Measurements from ENCODE around the gene FTCD.
"Not testable (repeated sequence)": the region's sequence is repeated elsewhere in the genome, so short reads cannot be mapped to it uniquely, and the experiment has no call there.

FTCD gene

GRCh38 chr21:46151989-46152926, 3.1 kb downstream of the FTCD start:
- no peaks in the 10 kb centered on the region for H3K27me3 ChIP-seq (ENCODE audit: control insufficient read depth, insufficient read depth, low read length)
- H3K9ac ChIP-seq (ENCODE audit: low read length), result no peak overlapping the region
- no peaks in the 10 kb centered on the region for H3K4me1 ChIP-seq (ENCODE audit: control insufficient read depth, insufficient read depth, low read length)
- H3K36me3 ChIP-seq (ENCODE audit: control insufficient read depth, insufficient read depth, low read length), result no peaks in the 10 kb centered on the region
- no peak overlapping the region for H3K4me3 ChIP-seq (ENCODE audit: low read length)
- H3K27ac ChIP-seq (ENCODE audit: low read depth, low read length), result no peak overlapping the region

DNA sequence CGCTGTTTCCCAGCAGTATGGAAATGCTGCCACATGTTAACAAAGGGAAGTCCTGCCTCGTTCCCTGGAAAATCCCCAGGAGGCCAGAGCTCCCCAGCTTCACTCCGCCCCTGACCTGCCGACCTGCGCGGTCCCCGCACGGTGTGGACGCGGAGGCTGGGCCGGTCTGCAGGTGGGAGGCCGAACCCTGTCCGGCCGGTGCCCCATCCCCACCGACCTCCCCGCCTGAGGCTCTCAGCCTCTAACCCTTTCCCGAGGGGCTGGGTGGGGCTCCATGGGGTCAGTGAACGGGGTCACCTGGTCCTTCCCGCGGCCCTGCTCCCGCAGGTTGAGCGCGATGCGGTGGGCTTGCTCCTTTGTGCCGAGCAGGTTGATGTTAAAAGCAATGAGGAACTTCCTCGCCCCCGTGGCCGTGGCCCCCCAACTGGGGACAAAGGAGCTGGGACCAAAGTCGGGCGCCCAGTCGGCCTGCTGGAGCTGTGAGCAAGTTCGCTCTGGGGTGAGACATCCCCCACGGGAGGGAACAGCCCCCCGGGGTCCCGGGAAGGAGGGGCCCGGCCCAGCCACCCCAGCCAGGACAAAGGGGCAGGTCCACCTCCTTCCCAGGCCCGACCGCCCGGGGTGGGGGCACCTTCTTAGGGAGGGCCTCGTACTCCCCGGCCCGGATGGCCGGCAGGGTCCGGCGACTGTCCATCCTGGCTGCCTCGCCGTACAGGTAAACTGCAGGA, 4.0 kb downstream of the FTCD start:
- Histone ChIP-seq H3K36me3 (ENCODE audit: control insufficient read depth, insufficient read depth, low read length) (no peaks in the 10 kb centered on the region), H3K27ac (ENCODE audit: low read depth, low read length) (no peak overlapping the region), H3K4me1 (ENCODE audit: control insufficient read depth, insufficient read depth, low read length) (no peaks in the 10 kb centered on the region), H3K27me3 (ENCODE audit: control insufficient read depth, insufficient read depth, low read length) (no peaks in the 10 kb centered on the region), H3K4me3 (ENCODE audit: low read length) (no peak overlapping the region), H3K9ac (ENCODE audit: low read length) (no peak overlapping the region)

DNA sequence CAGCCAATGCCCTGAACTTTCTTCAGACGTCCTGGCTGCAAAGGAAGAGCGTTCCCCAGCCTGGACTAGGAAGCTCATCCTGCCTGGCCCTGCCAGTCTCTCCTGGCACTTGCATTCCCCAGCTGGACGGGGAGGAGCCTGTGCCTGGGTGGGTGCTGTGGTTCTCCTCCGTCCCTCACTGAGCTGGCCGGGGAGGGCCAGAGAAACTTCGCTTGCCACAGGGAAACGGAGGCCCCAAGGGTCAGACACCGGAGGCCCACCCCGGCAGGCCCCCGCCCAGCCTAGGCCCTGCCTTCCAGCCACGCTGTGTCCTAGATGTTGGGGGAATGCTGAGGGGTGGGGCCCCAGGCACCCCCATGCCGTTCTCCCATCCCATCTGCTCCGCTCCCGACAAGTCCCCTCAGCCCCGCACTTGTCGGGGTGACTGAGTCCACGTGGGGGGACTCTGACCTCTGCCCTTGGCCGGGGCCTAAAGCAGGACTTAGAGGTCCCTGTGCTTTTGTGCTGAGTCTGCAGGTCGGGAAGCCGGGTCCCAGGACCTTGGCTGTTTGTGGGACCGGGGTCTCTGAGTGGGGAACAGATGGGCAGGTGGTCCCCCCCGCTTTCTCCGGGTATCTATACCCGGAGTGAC, 4.8 kb downstream of the FTCD start:
- no peak overlapping the region for H3K27ac ChIP-seq (ENCODE audit: low read depth, low read length)
- H3K9ac ChIP-seq (ENCODE audit: low read length), result no peak overlapping the region
- no peak overlapping the region for H3K4me3 ChIP-seq (ENCODE audit: low read length)
- no peaks in the 10 kb centered on the region for H3K4me1 ChIP-seq (ENCODE audit: control insufficient read depth, insufficient read depth, low read length)
- no peaks in the 10 kb centered on the region for H3K27me3 ChIP-seq (ENCODE audit: control insufficient read depth, insufficient read depth, low read length)
- no peaks in the 10 kb centered on the region for H3K36me3 ChIP-seq (ENCODE audit: control insufficient read depth, insufficient read depth, low read length)

GRCh38 chr21:46150073-46150472, 5.3 kb downstream of the FTCD start:
- Histone ChIP-seq H3K27ac (ENCODE audit: low read depth, low read length) (no peak overlapping the region), H3K27me3 (ENCODE audit: control insufficient read depth, insufficient read depth, low read length) (no peaks in the 10 kb centered on the region), H3K9ac (ENCODE audit: low read length) (no peak overlapping the region), H3K4me3 (ENCODE audit: low read length) (no peak overlapping the region), H3K36me3 (ENCODE audit: control insufficient read depth, insufficient read depth, low read length) (no peaks in the 10 kb centered on the region), H3K4me1 (ENCODE audit: control insufficient read depth, insufficient read depth, low read length) (no peaks in the 10 kb centered on the region)

- Histone ChIP-seq H3K36me3 (ENCODE audit: control insufficient read depth, insufficient read depth, low read length) (no peaks in the 10 kb centered on the region), H3K4me3 (ENCODE audit: low read length) (no peak overlapping the region), H3K4me1 (ENCODE audit: control insufficient read depth, insufficient read depth, low read length) (no peaks in the 10 kb centered on the region), H3K27ac (ENCODE audit: low read depth, low read length) (no peak overlapping the region), H3K27me3 (ENCODE audit: control insufficient read depth, insufficient read depth, low read length) (no peaks in the 10 kb centered on the region), H3K9ac (ENCODE audit: low read length) (no peak overlapping the region)
These were observed 6.0 kb downstream of the FTCD start for GRCh38 chr21:46149205-46149901.

DNA sequence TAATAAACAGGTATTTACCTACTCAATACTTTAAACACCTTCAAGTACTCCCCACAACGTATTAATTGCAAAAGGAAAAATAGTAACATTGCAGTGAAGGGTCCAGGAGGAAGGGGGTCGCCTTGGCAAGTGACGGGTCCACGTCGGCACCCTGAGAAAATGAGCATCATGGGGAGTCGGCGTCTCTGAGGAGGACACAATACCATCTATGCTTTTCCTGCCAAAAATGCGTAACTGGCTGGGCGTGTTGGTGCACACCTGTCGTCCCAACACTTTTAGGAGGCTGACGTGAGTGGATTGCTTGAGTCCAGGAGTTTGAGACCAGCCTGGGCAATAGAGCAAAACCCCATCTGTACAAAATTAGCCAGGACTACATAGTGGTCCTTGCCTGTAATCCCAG, 7.3 kb downstream of the FTCD start:
- Histone ChIP-seq H3K36me3 (ENCODE audit: control insufficient read depth, insufficient read depth, low read length) (no peaks in the 10 kb centered on the region), H3K9ac (ENCODE audit: low read length) (no peak overlapping the region), H3K4me3 (ENCODE audit: low read length) (no peak overlapping the region), H3K27me3 (ENCODE audit: control insufficient read depth, insufficient read depth, low read length) (no peaks in the 10 kb centered on the region), H3K27ac (ENCODE audit: low read depth, low read length) (no peak overlapping the region), H3K4me1 (ENCODE audit: control insufficient read depth, insufficient read depth, low read length) (peaks cover 5% of the 10 kb centered on the region)

GRCh38 chr21:46147429-46147828, 8.0 kb downstream of the FTCD start:
- not testable (repeated sequence) for H3K9ac ChIP-seq (ENCODE audit: low read length); H3K27me3 ChIP-seq (ENCODE audit: control insufficient read depth, insufficient read depth, low read length); H3K4me3 ChIP-seq (ENCODE audit: low read length); H3K4me1 ChIP-seq (ENCODE audit: control insufficient read depth, insufficient read depth, low read length); H3K36me3 ChIP-seq (ENCODE audit: control insufficient read depth, insufficient read depth, low read length); H3K27ac ChIP-seq (ENCODE audit: low read depth, low read length)

- peaks cover 5% of the 10 kb centered on the region for H3K4me1 ChIP-seq (ENCODE audit: control insufficient read depth, insufficient read depth, low read length)
- H3K4me3 ChIP-seq (ENCODE audit: low read length), result no peak overlapping the region
- no peaks in the 10 kb centered on the region for H3K36me3 ChIP-seq (ENCODE audit: control insufficient read depth, insufficient read depth, low read length)
- no peak overlapping the region for H3K9ac ChIP-seq (ENCODE audit: low read length)
- no peak overlapping the region for H3K27ac ChIP-seq (ENCODE audit: low read depth, low read length)
- H3K27me3 ChIP-seq (ENCODE audit: control insufficient read depth, insufficient read depth, low read length), result no peaks in the 10 kb centered on the region
These were observed 8.5 kb downstream of the FTCD start for GRCh38 chr21:46146856-46147255.

DNA sequence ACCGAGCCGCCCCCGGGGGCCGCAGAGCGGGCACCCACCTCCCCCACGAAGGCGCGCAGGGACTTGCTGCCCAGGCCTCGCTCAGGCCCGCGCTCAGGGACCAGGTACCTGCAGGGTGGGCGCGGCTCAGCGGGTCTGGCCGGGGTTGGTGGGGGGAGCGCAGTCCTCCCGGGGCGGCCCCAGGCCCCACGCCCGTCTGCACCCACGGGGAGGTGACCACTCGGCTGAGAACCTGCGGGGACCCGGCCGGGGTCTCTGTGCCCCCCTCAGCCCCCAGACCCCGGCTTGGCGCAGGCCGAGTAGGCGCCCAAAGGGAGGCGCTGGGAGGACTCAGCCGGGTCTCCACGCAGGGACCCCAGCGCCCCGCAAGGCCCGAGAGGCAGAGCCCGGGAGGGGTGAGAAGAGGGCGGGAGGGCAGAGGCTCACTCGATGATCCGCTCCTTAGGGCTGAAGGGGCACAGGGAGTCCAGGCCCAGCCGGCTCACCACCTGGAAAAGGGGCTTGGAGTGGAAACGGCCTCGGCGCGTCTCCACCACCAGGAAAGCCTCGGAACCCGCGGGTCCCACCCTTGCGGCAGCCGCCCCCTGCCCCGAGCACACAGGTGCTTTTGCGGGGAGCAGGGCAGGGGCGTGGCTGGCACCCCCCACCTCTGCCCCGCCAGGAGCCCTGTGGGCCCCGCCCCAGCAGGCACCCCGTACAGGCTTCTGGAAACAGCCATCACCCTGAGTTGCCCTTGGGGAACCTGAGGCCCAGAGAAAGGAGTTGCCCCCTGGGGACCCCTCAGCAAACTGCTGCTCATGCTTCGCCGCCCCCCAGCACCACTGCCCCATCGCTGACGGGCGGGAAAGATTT, 9.3 kb downstream of the FTCD start:
- H3K4me3 ChIP-seq (ENCODE audit: low read length), result no peak overlapping the region
- no peaks in the 10 kb centered on the region for H3K36me3 ChIP-seq (ENCODE audit: control insufficient read depth, insufficient read depth, low read length)
- no peaks in the 10 kb centered on the region for H3K27me3 ChIP-seq (ENCODE audit: control insufficient read depth, insufficient read depth, low read length)
- H3K9ac ChIP-seq (ENCODE audit: low read length), result no peak overlapping the region
- peaks cover 5% of the 10 kb centered on the region for H3K4me1 ChIP-seq (ENCODE audit: control insufficient read depth, insufficient read depth, low read length)
- H3K27ac ChIP-seq (ENCODE audit: low read depth, low read length), result no peak overlapping the region

- Histone ChIP-seq H3K4me3 (ENCODE audit: low read length) (no peak overlapping the region), H3K4me1 (ENCODE audit: control insufficient read depth, insufficient read depth, low read length) (peaks cover 5% of the 10 kb centered on the region), H3K9ac (ENCODE audit: low read length) (no peak overlapping the region), H3K27ac (ENCODE audit: low read depth, low read length) (no peak overlapping the region), H3K27me3 (ENCODE audit: control insufficient read depth, insufficient read depth, low read length) (no peaks in the 10 kb centered on the region), H3K36me3 (ENCODE audit: control insufficient read depth, insufficient read depth, low read length) (no peaks in the 10 kb centered on the region)
These were observed 10.1 kb downstream of the FTCD start for GRCh38 chr21:46145159-46145839.

GRCh38 chr21:46144464-46145070, 10.8 kb downstream of the FTCD start:
- H3K27me3 ChIP-seq (ENCODE audit: control insufficient read depth, insufficient read depth, low read length), result no peaks in the 10 kb centered on the region
- no peak overlapping the region for H3K4me3 ChIP-seq (ENCODE audit: low read length)
- H3K36me3 ChIP-seq (ENCODE audit: control insufficient read depth, insufficient read depth, low read length), result no peaks in the 10 kb centered on the region
- H3K27ac ChIP-seq (ENCODE audit: low read depth, low read length), result no peak overlapping the region
- no peak overlapping the region for H3K9ac ChIP-seq (ENCODE audit: low read length)
- H3K4me1 ChIP-seq (ENCODE audit: control insufficient read depth, insufficient read depth, low read length), result peaks cover 5% of the 10 kb centered on the region
